OCI-LY7 (cell line): ENCODE data around the gene CCDC87.

ENCODE experiments used
- EZH2phosphoT487 ChIP-seq: fragments of 200-600 bp; sonication (generic); IDR thresholded peaks from 2 replicates; pipeline ENCODE4 v1.6.1; 2018; ENCODE audit warnings: low read depth, borderline replicate concordance, mild to moderate bottlenecking, mixed run types, antibody characterized with exemption, low read length, moderate library complexity, mixed read lengths
- TF ChIP-seq, protein P1 (sequence below): fragments of 200-600 bp; sonication (generic); conservative IDR thresholded peaks from 2 replicates; pipeline ENCODE4 v1.5.1; 2014; ENCODE audit warnings: mild to moderate bottlenecking, antibody characterized with exemption, low read length, moderate library complexity, mixed read lengths

DNA sequence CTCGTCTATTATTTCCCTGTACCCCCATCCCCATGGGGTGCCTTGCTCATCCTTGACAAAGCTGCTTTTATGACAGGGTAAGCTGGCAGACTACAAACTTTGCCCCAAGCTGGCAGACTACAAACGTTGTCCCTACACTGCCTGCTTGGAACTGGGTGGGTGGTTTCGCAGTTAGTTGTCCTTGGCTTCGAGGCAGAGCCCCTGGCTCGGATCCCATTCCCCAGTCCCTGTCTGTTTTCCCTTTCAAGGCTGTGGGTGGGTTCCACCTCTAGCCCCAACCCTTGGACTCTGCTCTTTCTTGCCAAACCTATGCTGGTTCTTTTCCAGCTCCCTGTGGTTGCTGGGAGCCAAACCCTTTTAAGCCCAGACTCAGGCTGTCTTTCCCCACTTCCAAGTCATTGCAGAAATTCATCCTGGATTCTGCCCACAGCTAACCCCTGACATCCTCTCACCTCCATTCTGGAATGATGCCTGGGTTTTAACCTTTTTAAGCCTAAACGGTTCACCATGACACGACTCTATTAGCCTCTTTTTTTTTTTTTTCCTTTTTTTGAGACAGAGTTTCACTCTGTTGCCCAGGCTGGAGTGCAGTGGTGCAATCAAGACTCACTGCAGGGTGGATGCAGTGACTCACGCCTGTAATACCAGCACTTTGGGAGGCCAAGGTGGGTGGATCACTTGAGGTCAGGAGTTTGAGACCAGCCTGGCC is 14.4 kb upstream of the CCDC87 start:
- TF ChIP-seq, protein P1, sequence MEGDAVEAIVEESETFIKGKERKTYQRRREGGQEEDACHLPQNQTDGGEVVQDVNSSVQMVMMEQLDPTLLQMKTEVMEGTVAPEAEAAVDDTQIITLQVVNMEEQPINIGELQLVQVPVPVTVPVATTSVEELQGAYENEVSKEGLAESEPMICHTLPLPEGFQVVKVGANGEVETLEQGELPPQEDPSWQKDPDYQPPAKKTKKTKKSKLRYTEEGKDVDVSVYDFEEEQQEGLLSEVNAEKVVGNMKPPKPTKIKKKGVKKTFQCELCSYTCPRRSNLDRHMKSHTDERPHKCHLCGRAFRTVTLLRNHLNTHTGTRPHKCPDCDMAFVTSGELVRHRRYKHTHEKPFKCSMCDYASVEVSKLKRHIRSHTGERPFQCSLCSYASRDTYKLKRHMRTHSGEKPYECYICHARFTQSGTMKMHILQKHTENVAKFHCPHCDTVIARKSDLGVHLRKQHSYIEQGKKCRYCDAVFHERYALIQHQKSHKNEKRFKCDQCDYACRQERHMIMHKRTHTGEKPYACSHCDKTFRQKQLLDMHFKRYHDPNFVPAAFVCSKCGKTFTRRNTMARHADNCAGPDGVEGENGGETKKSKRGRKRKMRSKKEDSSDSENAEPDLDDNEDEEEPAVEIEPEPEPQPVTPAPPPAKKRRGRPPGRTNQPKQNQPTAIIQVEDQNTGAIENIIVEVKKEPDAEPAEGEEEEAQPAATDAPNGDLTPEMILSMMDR: no peak
- TF ChIP-seq EZH2phosphoT487: no peak
